Keratinocyte (primary cell): ENCODE measurements around the gene VPS11. TPM values are rescaled to one million over a fixed set of nuclear protein-coding genes. Genes with fewer than 3 reads are reported as not detected.

ENCODE experiments used
- DNase-seq: peaks from one replicate; pipeline ENCODE4 v3.0.0-alpha.2; 2011; ENCODE audit warnings: low read depth, missing footprints, low spot score
- FAIRE-seq: peaks from 2 replicates; lab custom pipeline; 2011; peaks lifted over from hg19 to GRCh38; lab: Jason Lieb, UNC
- H2AFZ ChIP-seq: 2 replicates; pipeline ENCODE4 v1.6.0; 2012; ENCODE audit warnings: low read length, control low read depth, inconsistent platforms; ENCODE audit not compliant: control insufficient read depth
- H3K27ac ChIP-seq: 2 replicates; pipeline ENCODE4 v1.5.1; 2011; ENCODE audit warnings: low read length; ENCODE audit not compliant: control insufficient read depth, insufficient read depth
- H3K27me3 ChIP-seq: 3 replicates; pipeline ENCODE4 v1.6.0; 2011; ENCODE audit warnings: low read length; ENCODE audit not compliant: control insufficient read depth, insufficient read depth; ENCODE audit errors: extremely low read depth
- H3K36me3 ChIP-seq, 2 experiments: 2 replicates in 1 of 2; 3 replicates in 1 of 2; pipeline ENCODE4 v1.5.1; 2011; ENCODE audit warnings: low read length in 2 of 2, mild to moderate bottlenecking in 1 of 2; ENCODE audit not compliant: control insufficient read depth in 2 of 2, insufficient read depth in 2 of 2; ENCODE audit errors: extremely low read depth in 1 of 2
- H3K4me1 ChIP-seq: 3 replicates; pipeline ENCODE4 v1.5.1; 2011; ENCODE audit warnings: low read length; ENCODE audit not compliant: control insufficient read depth, insufficient read depth; ENCODE audit errors: extremely low read depth
- H3K4me2 ChIP-seq: 3 replicates; pipeline ENCODE4 v1.6.0; 2011; ENCODE audit warnings: low read depth, low read length; ENCODE audit not compliant: control insufficient read depth, insufficient read depth; ENCODE audit errors: extremely low read depth
- H3K4me3 ChIP-seq, 3 experiments: fragments of 200-600 bp in 1 of 3; sonication (generic) in 1 of 3; 2 replicates in 2 of 3; 3 replicates in 1 of 3; pipeline ENCODE4 v1.5.1; 2011 to 2016; ENCODE audit warnings: low read length in 3 of 3, mild to moderate bottlenecking in 3 of 3, control low read depth in 2 of 3, inconsistent platforms in 1 of 3, low read depth in 1 of 3, mixed read lengths in 1 of 3, mixed run types in 1 of 3, moderate library complexity in 1 of 3; ENCODE audit not compliant: control insufficient read depth in 2 of 3, insufficient read depth in 2 of 3; ENCODE audit errors: extremely low read depth in 1 of 3
- H3K79me2 ChIP-seq: 2 replicates; pipeline ENCODE4 v1.6.0; 2012; ENCODE audit warnings: low read length; ENCODE audit not compliant: control insufficient read depth, insufficient read depth
- H3K9ac ChIP-seq: 3 replicates; pipeline ENCODE4 v1.6.0; 2011; ENCODE audit warnings: low read length; ENCODE audit not compliant: control insufficient read depth, insufficient read depth; ENCODE audit errors: extremely low read depth
- H3K9me1 ChIP-seq: 3 replicates; pipeline ENCODE4 v1.6.0; 2011; ENCODE audit warnings: low read length; ENCODE audit not compliant: control insufficient read depth, insufficient read depth; ENCODE audit errors: extremely low read depth
- H3K9me3 ChIP-seq: 2 replicates; pipeline ENCODE4 v1.5.1; 2012; ENCODE audit warnings: low read depth, low read length; ENCODE audit not compliant: control insufficient read depth
- H4K20me1 ChIP-seq: 3 replicates; pipeline ENCODE4 v1.6.0; 2011; ENCODE audit warnings: low read length; ENCODE audit not compliant: control insufficient read depth, insufficient read depth; ENCODE audit errors: extremely low read depth
- EZH2 ChIP-seq: IDR thresholded peaks from one replicate; pipeline ENCODE4 v1.6.1; 2012; ENCODE audit warnings: inconsistent platforms, mild to moderate bottlenecking, low read length, moderate library complexity
- dilution Hi-C: fragments of 300-500 bp; cut with MboI; formaldehyde crosslinking; loops from one replicate; pipeline ENCODE4 v1.7.0; 2020; ENCODE audit warnings: low sequenced_read_pairs; ENCODE audit not compliant: extremely low pct_ligation_motif_present
- polyA plus RNA-seq, 5 experiments: library from polyadenylated mRNA; depleted of rRNA in 3 of 5; stranded (reverse) in 3 of 5; stranded (forward) in 1 of 5; unstranded in 1 of 5; fragments of >200 nt; gene quantifications; 1 replicate in 1 of 5; 2 replicates in 3 of 5; 3 replicates in 1 of 5; pipeline versions ENCODE4 v1.2.1 to v1.2.3, GENCODE V29; 2011 to 2012; ENCODE audit warnings: missing spikeins in 2 of 5, low read depth in 1 of 5, low replicate concordance in 1 of 5
- TF ChIP-seq, protein P1 (sequence below), 3 experiments: IDR thresholded peaks in 1 of 3; conservative IDR thresholded peaks in 1 of 3; optimal IDR thresholded peaks in 1 of 3; 2 replicates in 2 of 3; 3 replicates in 1 of 3; pipeline versions ENCODE3 to v1.5.1; 2011; ENCODE audit warnings: low read length in 3 of 3, mild to moderate bottlenecking in 3 of 3, moderate library complexity in 2 of 3, control low read depth in 1 of 3, inconsistent platforms in 1 of 3; ENCODE audit not compliant: insufficient read depth in 2 of 3; ENCODE audit errors: extremely low read depth in 1 of 3

Gene VPS11
- polyA plus RNA-seq, 1 donor (not counting 4 experiments of a cell fraction or from before 2014, with no cell fraction given): 12.1 TPM

DNA sequence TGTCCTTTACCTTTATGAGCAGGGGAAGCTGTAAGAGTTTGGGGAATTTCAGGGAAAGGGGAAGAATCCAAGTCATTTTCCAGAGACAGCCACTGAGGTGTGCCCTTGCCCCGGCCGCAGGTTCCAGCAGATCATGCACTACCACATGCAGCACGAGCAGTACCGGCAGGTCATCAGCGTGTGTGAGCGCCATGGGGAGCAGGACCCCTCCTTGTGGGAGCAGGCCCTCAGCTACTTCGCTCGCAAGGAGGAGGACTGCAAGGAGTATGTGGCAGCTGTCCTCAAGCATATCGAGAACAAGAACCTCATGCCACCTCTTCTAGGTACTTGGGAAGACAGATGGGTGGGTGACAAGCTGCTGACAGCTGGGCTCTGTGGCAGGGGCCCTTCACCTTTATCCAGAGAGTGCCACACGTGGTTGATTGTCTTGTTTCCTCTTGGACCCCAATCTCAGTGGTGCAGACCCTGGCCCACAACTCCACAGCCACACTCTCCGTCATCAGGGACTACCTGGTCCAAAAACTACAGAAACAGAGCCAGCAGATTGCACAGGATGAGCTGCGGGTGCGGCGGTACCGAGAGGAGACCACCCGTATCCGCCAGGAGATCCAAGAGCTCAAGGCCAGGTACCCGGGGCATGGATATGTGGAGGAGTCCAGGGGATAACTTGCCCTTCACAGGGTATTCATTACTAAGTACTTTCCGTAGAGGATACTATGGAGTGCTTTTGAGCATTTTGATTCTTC lies 11.2 kb downstream of the VPS11 start:
- H3K4me3 ChIP-seq: no peak overlapping the region
- H3K4me2 ChIP-seq: no peak overlapping the region
- no peak for DNase-seq
- H3K79me2 ChIP-seq: no peaks in the 10 kb centered on the region
- TF ChIP-seq, protein P1, sequence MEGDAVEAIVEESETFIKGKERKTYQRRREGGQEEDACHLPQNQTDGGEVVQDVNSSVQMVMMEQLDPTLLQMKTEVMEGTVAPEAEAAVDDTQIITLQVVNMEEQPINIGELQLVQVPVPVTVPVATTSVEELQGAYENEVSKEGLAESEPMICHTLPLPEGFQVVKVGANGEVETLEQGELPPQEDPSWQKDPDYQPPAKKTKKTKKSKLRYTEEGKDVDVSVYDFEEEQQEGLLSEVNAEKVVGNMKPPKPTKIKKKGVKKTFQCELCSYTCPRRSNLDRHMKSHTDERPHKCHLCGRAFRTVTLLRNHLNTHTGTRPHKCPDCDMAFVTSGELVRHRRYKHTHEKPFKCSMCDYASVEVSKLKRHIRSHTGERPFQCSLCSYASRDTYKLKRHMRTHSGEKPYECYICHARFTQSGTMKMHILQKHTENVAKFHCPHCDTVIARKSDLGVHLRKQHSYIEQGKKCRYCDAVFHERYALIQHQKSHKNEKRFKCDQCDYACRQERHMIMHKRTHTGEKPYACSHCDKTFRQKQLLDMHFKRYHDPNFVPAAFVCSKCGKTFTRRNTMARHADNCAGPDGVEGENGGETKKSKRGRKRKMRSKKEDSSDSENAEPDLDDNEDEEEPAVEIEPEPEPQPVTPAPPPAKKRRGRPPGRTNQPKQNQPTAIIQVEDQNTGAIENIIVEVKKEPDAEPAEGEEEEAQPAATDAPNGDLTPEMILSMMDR (optimal IDR thresholded peaks at IDR 0.05 in 1 of 3, IDR thresholded peaks at IDR 0.05 in 1 of 3, conservative IDR thresholded peaks at IDR 0.05 in 1 of 3; ENCODE audit: extremely low read depth in 1 of 3, insufficient read depth in 2 of 3, low read length in 3 of 3): no peak
- TF ChIP-seq EZH2: no peak
- no peak overlapping the region for H3K9ac ChIP-seq
- H4K20me1 ChIP-seq: no peaks in the 10 kb centered on the region
- dilution Hi-C loops: no loop called here
- no peaks in the 10 kb centered on the region for H3K4me1 ChIP-seq
- FAIRE-seq: no peak
- H3K9me1 ChIP-seq: no peaks in the 10 kb centered on the region
- no peak overlapping the region for H2AFZ ChIP-seq
- peaks cover 22 to 35% of the 10 kb centered on the region in 2 experiments for H3K36me3 ChIP-seq
- no peak overlapping the region for H3K27ac ChIP-seq
- no peaks in the 10 kb centered on the region for H3K9me3 ChIP-seq
- H3K27me3 ChIP-seq: no peaks in the 10 kb centered on the region

DNA sequence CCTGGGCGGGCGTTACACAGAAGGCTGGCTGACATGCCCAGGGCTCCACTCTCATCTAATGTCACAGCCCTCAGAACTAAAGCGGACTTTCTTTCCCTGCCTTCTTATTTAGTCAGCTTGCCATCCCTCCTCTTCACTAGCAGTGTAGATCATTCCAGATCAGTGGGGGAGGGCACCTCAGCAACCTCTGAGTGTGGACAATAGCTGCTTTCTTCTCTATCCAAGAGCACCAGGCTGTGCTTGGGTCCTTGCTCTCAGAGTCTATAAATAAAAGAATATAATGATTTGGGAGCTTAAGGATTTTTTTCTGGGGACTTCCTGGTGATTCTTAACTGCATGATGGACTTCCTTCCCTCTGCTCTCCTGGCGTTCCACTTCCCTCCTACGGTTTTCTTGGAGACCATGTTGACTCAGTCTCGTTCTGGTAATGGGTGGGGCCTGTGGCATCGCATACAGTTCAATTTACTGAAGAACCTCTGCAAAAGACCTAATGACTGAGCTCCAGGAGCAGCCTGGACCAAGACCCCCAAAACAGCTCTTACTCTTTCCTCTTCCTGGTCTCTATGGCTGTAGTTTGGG lies 14.2 kb downstream of the VPS11 start:
- DNase-seq (no peak), FAIRE-seq (no peak)
- H3K27ac ChIP-seq: no peak overlapping the region
- H3K4me2 ChIP-seq: no peak overlapping the region
- H4K20me1 ChIP-seq: no peaks in the 10 kb centered on the region
- H3K9me1 ChIP-seq: no peaks in the 10 kb centered on the region
- H3K9me3 ChIP-seq: no peaks in the 10 kb centered on the region
- H3K79me2 ChIP-seq: peaks cover 13% of the 10 kb centered on the region
- no peak for TF ChIP-seq EZH2
- TF ChIP-seq, protein P1 (optimal IDR thresholded peaks at IDR 0.05 in 1 of 3, IDR thresholded peaks at IDR 0.05 in 1 of 3, conservative IDR thresholded peaks at IDR 0.05 in 1 of 3; ENCODE audit: extremely low read depth in 1 of 3, insufficient read depth in 2 of 3, low read length in 3 of 3): no peak
- dilution Hi-C loops: no loop called here
- H3K4me3 ChIP-seq: no peak overlapping the region
- peaks cover 10% of the 10 kb centered on the region for H3K4me1 ChIP-seq
- no peaks in the 10 kb centered on the region for H3K27me3 ChIP-seq
- no peak overlapping the region for H3K9ac ChIP-seq
- H2AFZ ChIP-seq: no peak overlapping the region
- H3K36me3 ChIP-seq: peaks cover 16 to 32% of the 10 kb centered on the region in 2 experiments
